Type B pancreatic cell (in vitro differentiated cells): ENCODE results near the gene HSD17B8. TPM values are rescaled to one million over a fixed set of nuclear protein-coding genes. Genes with fewer than 3 reads are reported as not detected.
A peak's percentile ranks its signal among the peaks of the same experiment; 100 is the strongest.

Source experiments
- DNase-seq: peaks from one replicate; pipeline ENCODE4 v3.0.0; 2021; ENCODE audit warnings: mixed read lengths; ENCODE audit not compliant: unreplicated experiment; ENCODE audit errors: extremely low spot score
- H3K27ac Mint-ChIP-seq: 2 replicates; pipeline ENCODE4 v1.8.0; 2021; ENCODE audit warnings: mild to moderate bottlenecking, mixed read lengths
- H3K27me3 Mint-ChIP-seq: 2 replicates; pipeline ENCODE4 v1.8.0; 2021; ENCODE audit warnings: mixed read lengths
- H3K36me3 Mint-ChIP-seq: 2 replicates; pipeline ENCODE4 v1.8.0; 2021; ENCODE audit warnings: mixed read lengths
- H3K4me1 Mint-ChIP-seq: one replicate; pipeline ENCODE4 v1.8.0; 2021; ENCODE audit warnings: mixed read lengths; ENCODE audit not compliant: unreplicated experiment
- H3K4me3 Mint-ChIP-seq: 2 replicates; pipeline ENCODE4 v1.8.0; 2021; ENCODE audit warnings: mild to moderate bottlenecking, mixed read lengths
- H3K9me3 Mint-ChIP-seq: 2 replicates; pipeline ENCODE4 v1.8.0; 2021; ENCODE audit warnings: mixed read lengths
- CTCF ChIP-seq: fragments of 200-600 bp; sonication (generic); conservative IDR thresholded peaks from 2 replicates; pipeline ENCODE4 v1.5.0; 2021; ENCODE audit warnings: antibody characterized with exemption, mild to moderate bottlenecking
- total RNA-seq: library from RNA; stranded (reverse); gene quantifications from 2 replicates; pipeline ENCODE4 v1.2.1, GENCODE V29; 2021; ENCODE audit warnings: low replicate concordance

The HSD17B8 gene
- total RNA-seq, 1 donor from 2014 or later = 15.7 TPM

DNA sequence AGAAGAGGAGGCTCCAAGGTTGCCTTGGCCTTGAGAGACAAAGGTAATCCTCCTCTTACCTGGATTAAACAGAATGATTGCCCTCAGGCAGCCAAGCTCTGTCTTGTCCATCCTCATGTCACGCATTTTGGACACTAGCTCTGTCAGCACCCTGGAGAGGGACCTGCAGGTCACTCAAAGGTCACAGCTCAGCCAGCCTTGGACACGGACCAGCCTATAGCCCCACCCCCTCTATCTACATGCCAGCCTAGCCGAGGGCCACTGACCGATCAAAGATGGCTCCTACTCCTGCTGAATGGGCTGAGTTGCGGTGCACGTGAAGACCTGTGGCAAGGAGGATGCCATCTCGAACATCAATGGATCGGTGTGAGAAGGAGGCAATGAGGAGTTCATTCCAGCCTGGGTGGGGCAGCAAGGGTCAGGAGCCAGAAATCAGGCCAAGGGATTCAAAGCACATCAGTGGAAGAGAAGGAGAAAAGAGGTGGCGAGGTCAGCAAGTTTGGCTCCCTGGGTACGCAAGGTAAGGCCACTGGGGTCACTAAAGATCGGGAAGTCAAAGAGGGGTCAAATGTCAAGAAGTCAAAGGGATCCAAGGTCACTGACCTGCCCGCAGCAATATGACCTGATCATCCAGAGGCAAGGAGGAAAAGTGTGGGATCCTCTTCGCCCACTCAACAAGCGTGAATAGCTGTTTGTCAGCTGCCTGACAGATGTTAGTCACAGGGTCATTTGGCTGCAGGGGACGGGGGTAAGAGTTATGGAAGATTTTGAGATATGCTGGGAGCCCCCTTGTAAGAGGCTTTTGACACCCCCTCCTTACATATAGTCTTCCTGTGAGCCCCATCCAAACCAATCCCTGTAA, 8.9 kb upstream of the HSD17B8 start:
- Mint-ChIP-seq H3K27ac (no peak overlapping the region), H3K9me3 (no peaks in the 10 kb centered on the region), H3K4me3 (no peak overlapping the region), H3K36me3 (peaks cover 20% of the 10 kb centered on the region), H3K4me1 (peaks cover 55% of the 10 kb centered on the region), H3K27me3 (peaks cover 18% of the 10 kb centered on the region)
- TF ChIP-seq CTCF = no peak
- DNase-seq = no peak

GRCh38 chr6:33197431-33198048, 6.9 kb upstream of the HSD17B8 start:
- peak overlapping the region; percentile 100 for H3K4me3 Mint-ChIP-seq
- TF ChIP-seq CTCF = peak; percentile 82
- H3K9me3 Mint-ChIP-seq = no peaks in the 10 kb centered on the region
- H3K27ac Mint-ChIP-seq = peak overlapping the region; percentile 84
- peaks cover 58% of the 10 kb centered on the region for H3K4me1 Mint-ChIP-seq
- H3K36me3 Mint-ChIP-seq = peaks cover 34% of the 10 kb centered on the region
- H3K27me3 Mint-ChIP-seq = peaks cover 4% of the 10 kb centered on the region
- DNase-seq = no peak

- no peak for TF ChIP-seq CTCF
- H3K4me1 Mint-ChIP-seq = peaks cover 66% of the 10 kb centered on the region
- H3K27ac Mint-ChIP-seq = peak overlapping the region; percentile 84
Measured at GRCh38 chr6:33198159-33198852, 6.1 kb upstream of the HSD17B8 start.

GRCh38 chr6:33198853-33199436, 5.5 kb upstream of the HSD17B8 start:
- peak overlapping the region; percentile 87 for H3K27ac Mint-ChIP-seq

More at GRCh38 chr6:33198159-33198852, 6.1 kb upstream of the HSD17B8 start:
- H3K36me3 Mint-ChIP-seq = peaks cover 41% of the 10 kb centered on the region
- H3K27me3 Mint-ChIP-seq = no peaks in the 10 kb centered on the region
- no peaks in the 10 kb centered on the region for H3K9me3 Mint-ChIP-seq
- DNase-seq = no peak
- H3K4me3 Mint-ChIP-seq = peak overlapping the region; percentile 100

More at GRCh38 chr6:33198853-33199436, 5.5 kb upstream of the HSD17B8 start:
- no peak for DNase-seq
- H3K9me3 Mint-ChIP-seq = no peaks in the 10 kb centered on the region
- no peaks in the 10 kb centered on the region for H3K27me3 Mint-ChIP-seq
- H3K4me1 Mint-ChIP-seq = peaks cover 66% of the 10 kb centered on the region
- peaks cover 43% of the 10 kb centered on the region for H3K36me3 Mint-ChIP-seq
- TF ChIP-seq CTCF = no peak
- H3K4me3 Mint-ChIP-seq = peak overlapping the region; percentile 100
